Small intestine (tissue), 7 donors: ENCODE results near the gene UTRN. TPM values are rescaled to one million over a fixed set of nuclear protein-coding genes. Genes with fewer than 3 reads are reported as not detected.
A peak's percentile ranks its signal among the peaks of the same experiment; 100 is the strongest.

Source experiments
- DNase-seq, 2 donors: peaks; one replicate each; pipeline versions ENCODE4 v3.0.0 to v3.0.0-alpha.2; 2013
- FAIRE-seq: peaks from 2 replicates; lab custom pipeline; 2012; peaks lifted over from hg19 to GRCh38; lab: Jason Lieb, UNC
- H3K27ac ChIP-seq, 3 donors: one replicate each; pipeline ENCODE4 v1.5.1; 2013; ENCODE audit warnings: low read length in 2 of 3, mild to moderate bottlenecking in 2 of 3, control low read depth in 1 of 3, inconsistent platforms in 1 of 3, low read depth in 1 of 3, moderate library complexity in 1 of 3
- H3K27me3 ChIP-seq, 3 donors: one replicate each; pipeline ENCODE4 v1.6.1; 2013; ENCODE audit warnings: low read length in 3 of 3, inconsistent platforms in 1 of 3; ENCODE audit not compliant: control insufficient read depth in 3 of 3, insufficient read depth in 3 of 3
- H3K36me3 ChIP-seq, 3 donors: one replicate each; pipeline ENCODE4 v1.6.1; 2013; ENCODE audit warnings: low read length in 3 of 3, inconsistent platforms in 1 of 3, low read depth in 1 of 3, mild to moderate bottlenecking in 1 of 3, moderate library complexity in 1 of 3; ENCODE audit not compliant: control insufficient read depth in 3 of 3, insufficient read depth in 2 of 3
- H3K4me1 ChIP-seq, 3 donors: one replicate each; pipeline ENCODE4 v1.6.1; 2013; ENCODE audit warnings: low read length in 2 of 3, inconsistent platforms in 1 of 3, low read depth in 1 of 3, mild to moderate bottlenecking in 1 of 3, moderate library complexity in 1 of 3; ENCODE audit not compliant: control insufficient read depth in 3 of 3, insufficient read depth in 2 of 3
- H3K4me3 ChIP-seq, 3 donors: one replicate each; pipeline ENCODE4 v1.5.1; 2013; ENCODE audit warnings: low read length in 3 of 3, control low read depth in 1 of 3, inconsistent platforms in 1 of 3, low read depth in 1 of 3, mild to moderate bottlenecking in 1 of 3, moderate library complexity in 1 of 3
- H3K9me3 ChIP-seq, 2 donors: one replicate each; pipeline ENCODE4 v1.6.1; 2013; ENCODE audit warnings: low read depth in 1 of 2, low read length in 1 of 2; ENCODE audit not compliant: control insufficient read depth in 2 of 2, insufficient read depth in 1 of 2
- WGBS, 3 donors: extraction: QIAGEN DNeasy Blood & Tissue Kit; methylation state at CpG; one replicate each; pipeline ENCODE4 v1.1.7; 2013; 5-methylcytosine and 5-hydroxymethylcytosine counted together
- polyA plus RNA-seq, 4 donors: library from polyadenylated mRNA; stranded (reverse) in 3 of 4; unstranded in 1 of 4; fragments of 200-250 nt in 3 of 4; fragments of 120-200 nt in 1 of 4; gene quantifications; one replicate each; pipeline versions ENCODE4 v1.2.1 to v1.2.3, GENCODE V29; 2013
- donor health status: healthy with polysubstance abuse.
- donor health status: control.
- donor health status: control.
- donor health status: Bipolar disorder and iron deficiency.
- donor health status: healthy.

UTRN gene
- polyA plus RNA-seq, 4 donors = 10.0 to 49.1 (median 18.2) TPM

GRCh38 chr6:144262470-144263369 is 22.4 kb upstream of the UTRN start:
- no peak overlapping the region for H3K27ac ChIP-seq
- peaks cover 0 to 6% of the 10 kb centered on the region in 2 donors for H3K9me3 ChIP-seq
- no peak for FAIRE-seq
- 83 to 88% (median 86%) methylated on average over 10 of the region's 10 CpGs for WGBS, 3 donors
- H3K4me1 ChIP-seq = peaks cover 0 to 12% (median 0%) of the 10 kb centered on the region in 3 donors
- no peaks in the 10 kb centered on the region for H3K36me3 ChIP-seq
- no peak overlapping the region for H3K4me3 ChIP-seq
- H3K27me3 ChIP-seq = no peaks in the 10 kb centered on the region
- peak in 1 of 2 donors; percentile 54 for DNase-seq

DNA sequence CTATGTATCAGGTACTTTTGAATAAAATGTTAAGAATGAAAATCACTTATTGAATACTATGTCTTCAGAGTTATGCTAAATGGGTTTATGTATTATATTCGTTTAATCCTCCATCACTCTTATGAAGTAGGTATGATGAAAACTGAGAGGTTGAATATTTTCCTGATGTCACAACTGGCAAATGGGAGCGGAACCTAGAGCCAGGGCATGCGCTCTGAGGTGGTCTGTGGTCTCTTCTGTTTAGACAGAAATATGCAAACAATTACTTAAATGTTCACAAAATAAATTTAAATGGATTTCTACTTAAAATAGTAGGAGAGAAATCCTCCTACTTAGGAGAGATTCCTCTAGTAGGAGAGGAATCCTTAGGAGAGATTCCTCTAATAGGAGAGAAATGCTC is 21.3 kb upstream of the UTRN start:
- Histone ChIP-seq H3K4me1 (peaks cover 0 to 12% (median 0%) of the 10 kb centered on the region in 3 donors), H3K27me3 (no peaks in the 10 kb centered on the region), H3K27ac (no peak overlapping the region), H3K9me3 (peaks cover 0 to 6% of the 10 kb centered on the region in 2 donors), H3K36me3 (no peaks in the 10 kb centered on the region), H3K4me3 (no peak overlapping the region)
- no peak for FAIRE-seq
- 87 to 96% (median 92%) methylated on average over 3 of the region's 3 CpGs for WGBS, 3 donors
- no peak for DNase-seq

DNA sequence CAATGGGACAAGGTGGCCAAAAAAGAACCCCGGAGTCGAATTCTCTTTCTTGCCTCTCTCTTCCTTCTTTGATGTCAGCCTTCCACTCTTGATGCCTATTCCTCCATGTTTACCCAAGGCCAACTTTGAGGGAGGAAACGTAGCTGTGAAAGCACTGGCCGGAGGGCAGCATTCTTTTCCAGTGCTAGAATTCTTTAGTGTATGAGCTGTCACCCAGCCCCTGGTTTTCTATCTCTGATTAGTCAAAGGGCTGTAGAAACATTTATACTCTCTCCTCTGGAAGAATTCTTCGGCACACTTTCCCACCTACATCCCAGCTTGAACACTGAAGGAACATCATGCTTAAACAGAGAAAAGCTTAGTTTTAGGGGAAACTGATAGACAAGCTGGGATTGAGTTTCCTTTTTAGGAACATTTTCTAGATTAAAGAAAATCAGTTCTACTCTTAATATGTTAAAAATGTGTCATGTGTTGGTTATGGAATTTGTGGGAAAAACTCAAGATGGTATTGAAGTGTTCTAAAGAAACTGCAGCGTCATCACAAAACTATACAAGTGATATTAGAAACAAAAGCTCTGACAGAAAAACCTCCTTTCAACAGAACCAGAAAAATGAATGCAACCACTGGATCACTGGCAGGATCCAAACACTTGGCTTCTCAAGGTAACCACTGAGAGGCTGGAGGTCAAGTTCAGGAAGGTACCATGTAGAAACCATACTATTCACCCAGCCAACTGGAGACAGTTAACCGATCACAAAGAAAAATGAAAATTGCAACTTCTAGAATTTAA is 20.7 kb upstream of the UTRN start:
- no peak for FAIRE-seq
- H3K36me3 ChIP-seq = no peaks in the 10 kb centered on the region
- no peak overlapping the region for H3K27ac ChIP-seq
- peak in 1 of 2 donors; percentile 31 for DNase-seq
- H3K4me1 ChIP-seq = peaks cover 0 to 12% (median 0%) of the 10 kb centered on the region in 3 donors
- no peaks in the 10 kb centered on the region for H3K27me3 ChIP-seq
- WGBS, 3 donors = 72 to 75% (median 73%) methylated on average over 7 of the region's 7 CpGs
- peaks cover 0 to 6% of the 10 kb centered on the region in 2 donors for H3K9me3 ChIP-seq
- H3K4me3 ChIP-seq = no peak overlapping the region

DNA sequence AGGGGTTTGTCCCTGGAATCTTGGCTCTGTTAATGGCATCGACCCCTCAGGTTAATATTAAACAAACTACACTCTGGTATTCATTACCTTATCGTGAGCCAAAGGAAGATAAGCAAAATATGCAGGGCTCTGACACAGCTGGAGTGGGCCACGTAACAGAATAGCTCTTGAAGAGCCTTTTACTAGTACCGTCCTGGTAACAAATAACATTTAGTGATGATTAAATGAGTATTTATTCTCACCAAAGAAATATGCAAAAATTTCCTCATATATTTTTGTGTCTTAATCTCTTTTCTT is 20.1 kb upstream of the UTRN start:
- whole genome bisulfite sequencing, 3 donors = 18 to 60% (median 37%) methylated on average over 4 of the region's 4 CpGs
- FAIRE-seq (no peak), DNase-seq (no peak)
- Histone ChIP-seq H3K27ac (no peak overlapping the region), H3K27me3 (no peaks in the 10 kb centered on the region), H3K9me3 (peaks cover 0 to 6% of the 10 kb centered on the region in 2 donors), H3K36me3 (no peaks in the 10 kb centered on the region), H3K4me3 (no peak overlapping the region), H3K4me1 (peaks cover 0 to 12% (median 0%) of the 10 kb centered on the region in 3 donors)

DNA sequence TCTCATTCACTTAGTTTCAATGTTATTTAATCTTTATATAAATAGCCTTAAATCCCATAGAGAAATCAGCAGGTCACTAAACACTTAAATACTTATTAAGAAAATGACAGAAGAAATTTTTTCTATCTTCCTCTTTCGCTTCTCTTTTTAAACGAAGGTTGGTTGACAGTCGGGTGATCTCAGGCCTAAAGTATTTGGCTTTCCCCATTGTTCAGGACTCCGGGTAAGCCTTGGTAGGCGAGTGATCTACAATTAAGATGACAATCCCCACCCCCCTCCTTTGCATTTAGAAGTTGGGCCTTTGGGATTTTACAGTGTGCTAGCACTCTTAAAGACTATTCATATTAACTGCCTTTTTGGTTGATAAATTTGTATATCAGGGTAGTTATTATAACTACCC is 19.7 kb upstream of the UTRN start:
- FAIRE-seq (no peak), DNase-seq (peak in 1 of 2 donors; percentile 5)
- peaks cover 0 to 6% of the 10 kb centered on the region in 2 donors for H3K9me3 ChIP-seq
- H3K27ac ChIP-seq = no peak overlapping the region
- H3K27me3 ChIP-seq = no peaks in the 10 kb centered on the region
- H3K4me3 ChIP-seq = no peak overlapping the region
- no peaks in the 10 kb centered on the region for H3K36me3 ChIP-seq
- H3K4me1 ChIP-seq = peaks cover 0 to 12% (median 0%) of the 10 kb centered on the region in 3 donors
- WGBS, 3 donors = 63 to 75% (median 70%) methylated on average over 5 of the region's 5 CpGs

DNA sequence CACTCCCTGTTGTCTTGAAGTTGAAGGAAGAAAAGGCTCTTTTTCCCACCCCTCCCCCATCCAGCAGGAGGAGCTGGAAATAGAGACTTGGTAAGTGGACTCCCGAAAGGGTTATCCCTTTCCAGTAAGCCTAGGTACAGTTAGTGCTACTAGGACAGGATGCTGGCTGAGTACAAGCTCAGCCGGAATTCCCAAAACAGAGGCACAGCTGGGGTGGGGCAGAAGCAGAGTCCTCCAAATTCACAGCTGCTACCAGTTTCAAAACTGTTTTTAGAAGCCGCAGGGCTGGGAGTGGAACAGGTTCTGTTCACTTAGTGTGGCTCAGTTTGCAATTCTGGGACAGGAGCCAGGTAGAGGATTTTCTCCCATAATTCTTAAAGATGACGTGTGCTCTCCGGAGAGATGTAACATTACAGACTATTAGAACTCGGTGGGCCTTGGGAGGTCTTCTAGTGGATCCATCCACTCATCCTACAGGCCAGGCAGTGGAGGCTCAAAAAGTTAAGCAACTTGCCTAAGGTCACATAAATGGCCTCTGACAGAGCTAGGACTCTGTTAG is 19.0 kb upstream of the UTRN start:
- Histone ChIP-seq H3K36me3 (no peaks in the 10 kb centered on the region), H3K27ac (peak overlapping the region in 1 of 3 donors; percentile 58), H3K4me3 (no peak overlapping the region), H3K9me3 (peaks cover 0 to 6% of the 10 kb centered on the region in 2 donors), H3K27me3 (no peaks in the 10 kb centered on the region), H3K4me1 (peaks cover 0 to 12% (median 0%) of the 10 kb centered on the region in 3 donors)
- no peak for FAIRE-seq
- DNase-seq = peak in 1 of 2 donors; percentile 8
- 61 to 80% (median 79%) methylated on average over 6 of the region's 6 CpGs for WGBS, 3 donors

DNA sequence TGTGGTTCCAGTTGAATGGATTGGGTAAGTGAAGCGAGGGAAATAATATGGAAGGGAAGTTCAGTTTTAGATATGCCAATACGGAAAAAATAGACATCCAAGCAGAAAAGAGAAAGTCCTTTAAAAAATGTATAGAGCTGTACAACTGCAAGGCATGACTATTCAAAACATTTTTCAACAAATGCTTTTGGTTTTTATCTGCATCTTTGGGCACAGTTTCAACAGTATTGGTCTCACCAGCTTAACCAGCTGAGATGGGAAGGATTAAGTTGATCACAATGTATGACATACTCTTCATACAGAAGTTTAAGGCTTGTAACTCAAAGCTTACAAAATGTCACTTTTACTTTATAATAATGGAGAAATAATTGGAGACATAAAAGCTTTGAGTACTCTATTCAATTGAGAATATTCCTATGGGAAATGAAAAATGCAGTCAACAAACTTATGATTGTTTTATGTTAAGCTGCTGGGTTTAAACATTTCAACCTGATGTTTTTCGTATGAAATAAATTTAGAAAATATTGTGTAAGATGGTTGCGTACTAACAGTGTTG is 16.3 kb upstream of the UTRN start:
- 88 to 96% (median 94%) methylated on average over 4 of the region's 4 CpGs for WGBS, 3 donors
- no peak overlapping the region for H3K4me3 ChIP-seq
- peaks cover 0 to 12% (median 0%) of the 10 kb centered on the region in 3 donors for H3K4me1 ChIP-seq
- no peak overlapping the region for H3K27ac ChIP-seq
- DNase-seq (no peak), FAIRE-seq (no peak)
- no peaks in the 10 kb centered on the region for H3K36me3 ChIP-seq
- no peaks in the 10 kb centered on the region for H3K27me3 ChIP-seq
- peaks cover 0 to 4% of the 10 kb centered on the region in 2 donors for H3K9me3 ChIP-seq

DNA sequence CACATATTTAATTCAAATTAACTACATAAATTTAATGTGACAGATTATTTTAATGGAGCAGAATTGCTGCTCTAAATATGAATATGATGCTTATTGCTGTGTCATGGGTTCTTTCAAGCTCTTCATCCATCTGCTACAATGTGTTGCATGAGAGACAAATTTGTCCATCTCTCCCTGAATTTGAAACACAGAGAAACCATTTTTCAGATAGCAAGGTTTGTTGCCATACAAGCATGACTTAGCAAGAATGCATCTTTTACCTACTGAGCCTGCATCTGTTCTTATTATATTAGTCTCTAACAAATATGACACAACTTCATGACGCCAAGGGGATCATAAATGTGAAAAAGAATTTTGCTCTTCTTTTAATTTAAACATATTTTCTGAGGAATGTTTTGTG is 8.0 kb upstream of the UTRN start:
- no peak overlapping the region for H3K27ac ChIP-seq
- no peak overlapping the region for H3K4me3 ChIP-seq
- 76 to 92% (median 84%) methylated on average over 1 of the region's 1 CpG for WGBS, 3 donors
- H3K27me3 ChIP-seq = no peaks in the 10 kb centered on the region
- no peaks in the 10 kb centered on the region for H3K9me3 ChIP-seq
- DNase-seq = no peak
- no peak for FAIRE-seq
- no peaks in the 10 kb centered on the region for H3K36me3 ChIP-seq
- H3K4me1 ChIP-seq = no peaks in the 10 kb centered on the region
